T-helper 2 cell treated with Interferon-gamma antibody and Interleukin-4, amounts not matched to agents 5 μg/mL and 100 μg/mL, for 36 hours (primary cell): ENCODE results near the gene ABCC8.
A peak's percentile ranks its signal among the peaks of the same experiment; 100 is the strongest.

Source experiments
- DNase-seq: peaks from one replicate; pipeline ENCODE4 v3.0.0; 2021; ENCODE audit warnings: low spot score
- H3K27ac Mint-ChIP-seq: one replicate; pipeline ENCODE4 v1.8.0; 2021; ENCODE audit warnings: mild to moderate bottlenecking, mixed read lengths
- H3K27me3 Mint-ChIP-seq: one replicate; pipeline ENCODE4 v1.8.0; 2021; ENCODE audit warnings: low read depth, mixed read lengths
- H3K36me3 Mint-ChIP-seq: one replicate; pipeline ENCODE4 v1.8.0; 2021; ENCODE audit warnings: low read depth, mixed read lengths
- H3K4me1 Mint-ChIP-seq: one replicate; pipeline ENCODE4 v1.8.0; 2021; ENCODE audit warnings: low read depth, mixed read lengths
- H3K4me3 Mint-ChIP-seq: one replicate; pipeline ENCODE4 v1.8.0; 2022; ENCODE audit warnings: mild to moderate bottlenecking, moderate library complexity, mixed read lengths
- H3K9me3 Mint-ChIP-seq: one replicate; pipeline ENCODE4 v1.8.0; 2021; ENCODE audit warnings: mixed read lengths

Gene ABCC8

DNA sequence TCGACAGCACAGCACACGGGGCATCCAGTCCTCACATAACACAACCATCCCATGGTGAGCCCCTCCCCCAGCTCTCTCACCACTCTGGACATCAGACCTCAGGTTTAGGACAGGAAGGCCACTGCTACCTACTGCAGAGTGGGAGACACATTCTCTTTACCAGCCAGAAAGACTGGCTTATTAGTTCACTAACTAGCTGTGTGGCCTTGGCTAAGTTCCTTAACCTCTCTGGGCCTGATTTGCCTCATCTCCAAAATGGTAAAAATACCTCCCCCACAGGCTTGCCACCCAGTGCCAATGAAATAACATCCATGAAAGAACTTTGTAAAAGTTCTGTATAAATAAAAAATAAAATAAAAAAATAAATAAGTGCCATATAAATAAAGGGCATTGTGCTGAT lies 35.5 kb upstream of the ABCC8 start:
- Mint-ChIP-seq H3K36me3 (no peaks in the 10 kb centered on the region), H3K9me3 (no peaks in the 10 kb centered on the region), H3K4me1 (no peaks in the 10 kb centered on the region), H3K27me3 (peaks cover 20% of the 10 kb centered on the region), H3K27ac (no peak overlapping the region), H3K4me3 (no peak overlapping the region)
- no peak for DNase-seq

DNA sequence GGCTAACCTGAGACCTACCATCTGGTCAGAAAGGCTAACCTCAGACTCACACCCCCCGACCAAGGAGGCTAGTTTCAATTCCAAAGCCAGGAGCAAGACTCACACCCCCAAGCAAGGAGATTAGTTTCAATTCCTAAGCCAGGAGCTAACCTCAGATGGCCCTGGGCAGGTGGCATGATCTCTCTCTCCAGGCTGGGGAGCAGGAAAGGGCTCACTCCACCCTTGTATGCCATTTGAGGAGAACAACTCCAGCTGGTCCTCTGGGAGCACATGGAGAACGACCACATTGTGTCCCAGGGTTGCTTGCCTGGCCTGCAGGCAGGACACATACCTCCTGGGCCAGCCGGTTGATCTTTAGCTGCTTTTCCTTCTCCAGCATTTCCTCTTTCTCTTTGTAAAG lies 34.9 kb upstream of the ABCC8 start:
- Mint-ChIP-seq H3K9me3 (no peaks in the 10 kb centered on the region), H3K27me3 (peaks cover 20% of the 10 kb centered on the region), H3K4me1 (no peaks in the 10 kb centered on the region), H3K36me3 (no peaks in the 10 kb centered on the region), H3K27ac (no peak overlapping the region), H3K4me3 (no peak overlapping the region)
- no peak for DNase-seq

DNA sequence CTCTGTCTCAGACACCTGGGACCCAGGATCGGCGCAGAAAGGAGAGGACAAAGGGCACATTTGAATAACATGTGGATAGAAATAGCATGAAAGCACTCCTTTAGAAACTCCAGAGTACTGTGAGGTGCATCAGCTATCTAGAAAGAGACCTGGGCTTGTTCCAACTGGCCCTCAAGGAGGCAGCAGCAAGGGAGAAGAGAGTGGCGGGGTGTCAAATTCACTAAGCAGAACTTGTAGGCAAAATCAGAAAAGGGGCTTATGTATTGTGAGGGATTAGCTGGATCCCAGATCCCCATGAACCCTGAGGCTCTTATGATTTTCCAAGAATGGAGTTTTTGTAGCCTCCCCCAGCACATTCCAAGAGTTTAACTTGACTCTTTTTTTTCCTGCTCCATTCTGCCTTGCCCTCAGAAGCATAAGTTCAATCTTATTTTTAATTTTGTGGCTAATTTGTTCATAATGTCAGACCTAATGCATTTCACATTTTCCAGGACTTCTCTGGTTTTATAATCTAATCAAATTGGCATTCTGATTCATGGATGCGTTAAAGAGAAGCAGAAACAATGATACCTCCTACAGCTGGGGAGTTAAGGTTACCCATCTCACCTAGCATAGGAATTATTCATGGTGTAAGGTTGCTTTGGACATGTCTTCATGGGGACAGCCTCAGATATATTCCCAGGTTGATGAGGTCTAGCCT lies 34.0 kb upstream of the ABCC8 start:
- Mint-ChIP-seq H3K4me3 (no peak overlapping the region), H3K4me1 (no peaks in the 10 kb centered on the region), H3K36me3 (no peaks in the 10 kb centered on the region), H3K27ac (no peak overlapping the region), H3K9me3 (no peaks in the 10 kb centered on the region), H3K27me3 (peaks cover 19% of the 10 kb centered on the region)
- DNase-seq = no peak

DNA sequence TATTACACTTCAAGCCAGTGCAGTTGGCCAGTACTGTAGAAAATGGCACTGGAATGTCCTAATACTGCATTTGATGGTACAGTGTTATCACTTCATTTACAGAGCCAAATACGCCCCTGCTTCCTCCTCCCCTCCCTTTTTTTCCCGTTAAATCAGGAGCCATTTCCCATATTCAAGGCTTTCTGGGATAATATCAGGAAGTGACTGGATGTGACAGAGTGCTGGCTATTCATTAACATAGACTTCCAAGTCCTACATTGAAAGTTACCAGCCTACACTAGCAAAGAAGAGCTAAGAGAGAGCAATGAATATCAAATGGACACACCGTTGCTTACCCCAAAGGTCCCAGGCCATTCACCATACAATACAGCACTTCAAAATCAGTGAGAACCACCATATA lies 32.1 kb upstream of the ABCC8 start:
- Mint-ChIP-seq H3K36me3 (no peaks in the 10 kb centered on the region), H3K9me3 (no peaks in the 10 kb centered on the region), H3K4me1 (no peaks in the 10 kb centered on the region), H3K27me3 (peaks cover 21% of the 10 kb centered on the region), H3K4me3 (no peak overlapping the region), H3K27ac (no peak overlapping the region)
- no peak for DNase-seq

DNA sequence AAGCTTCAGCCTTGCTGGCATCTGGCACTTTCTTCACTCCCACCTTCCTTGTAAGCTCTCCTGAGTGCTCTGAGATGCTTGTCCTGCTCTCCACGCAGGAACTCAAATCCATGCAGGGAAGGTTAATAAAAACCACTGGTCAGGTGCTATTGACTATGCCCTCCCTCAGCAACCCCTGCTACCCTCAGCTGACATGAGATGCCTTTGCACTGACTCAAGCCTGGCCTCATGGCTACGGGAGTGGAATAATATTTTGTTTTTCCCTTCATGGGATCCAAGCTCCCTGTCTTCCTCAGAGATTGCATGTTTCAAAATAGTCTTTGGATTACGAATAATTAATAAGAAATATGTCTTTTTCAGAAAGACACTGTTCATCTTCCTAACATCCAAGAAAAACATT lies 31.7 kb upstream of the ABCC8 start:
- H3K27ac Mint-ChIP-seq = no peak overlapping the region

DNA sequence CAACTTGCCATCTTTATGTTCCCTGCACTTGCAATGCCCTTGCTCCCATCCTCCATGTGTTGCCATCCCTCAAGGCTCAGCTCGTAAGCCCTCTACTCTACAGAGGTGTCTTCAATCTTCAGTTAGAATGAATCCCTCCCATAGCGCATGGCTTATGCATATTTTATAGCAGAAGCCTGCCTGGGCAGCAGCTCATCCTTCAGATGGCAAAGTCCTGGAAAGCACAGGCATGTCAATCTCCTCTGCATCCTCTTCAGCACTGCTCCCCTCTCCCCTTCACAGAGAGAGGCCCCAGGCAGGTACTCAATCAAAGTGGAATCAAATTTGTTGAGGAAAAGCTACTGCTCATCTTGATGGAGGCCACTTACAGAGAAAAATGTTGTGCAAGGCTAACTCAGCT lies 31.1 kb upstream of the ABCC8 start:
- no peak for DNase-seq
- Mint-ChIP-seq H3K9me3 (no peaks in the 10 kb centered on the region), H3K4me1 (no peaks in the 10 kb centered on the region), H3K36me3 (no peaks in the 10 kb centered on the region), H3K4me3 (no peak overlapping the region), H3K27ac (no peak overlapping the region), H3K27me3 (peaks cover 15% of the 10 kb centered on the region)

More for the DNA sequence above, 31.7 kb upstream of the ABCC8 start:
- no peak overlapping the region for H3K4me3 Mint-ChIP-seq
- peaks cover 18% of the 10 kb centered on the region for H3K27me3 Mint-ChIP-seq
- DNase-seq = no peak
- no peaks in the 10 kb centered on the region for H3K36me3 Mint-ChIP-seq
- no peaks in the 10 kb centered on the region for H3K4me1 Mint-ChIP-seq
- no peaks in the 10 kb centered on the region for H3K9me3 Mint-ChIP-seq

DNA sequence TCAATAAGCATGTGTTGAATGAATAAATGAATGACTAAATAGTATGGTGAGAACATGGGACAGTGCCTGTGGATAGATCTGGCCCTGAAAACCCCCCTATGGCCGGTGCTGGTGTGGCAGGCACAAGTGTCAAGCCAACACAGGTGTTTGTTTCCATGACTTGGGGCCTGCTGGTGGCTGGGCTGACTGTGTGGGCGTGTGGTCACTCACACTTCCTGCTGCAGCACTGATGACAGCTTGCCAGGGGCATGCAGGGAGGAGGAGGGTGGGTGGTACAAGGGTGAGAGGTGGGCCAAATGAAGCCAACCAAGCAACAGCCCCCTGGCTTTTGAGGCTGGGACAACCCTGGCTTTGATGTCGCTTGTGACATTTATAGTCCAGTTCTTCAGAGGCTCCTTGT lies 30.3 kb upstream of the ABCC8 start:
- H3K4me1 Mint-ChIP-seq = no peaks in the 10 kb centered on the region
- H3K27me3 Mint-ChIP-seq = peaks cover 10% of the 10 kb centered on the region
- H3K4me3 Mint-ChIP-seq = no peak overlapping the region
- H3K36me3 Mint-ChIP-seq = no peaks in the 10 kb centered on the region
- no peak overlapping the region for H3K27ac Mint-ChIP-seq
- DNase-seq = no peak
- no peaks in the 10 kb centered on the region for H3K9me3 Mint-ChIP-seq

DNA sequence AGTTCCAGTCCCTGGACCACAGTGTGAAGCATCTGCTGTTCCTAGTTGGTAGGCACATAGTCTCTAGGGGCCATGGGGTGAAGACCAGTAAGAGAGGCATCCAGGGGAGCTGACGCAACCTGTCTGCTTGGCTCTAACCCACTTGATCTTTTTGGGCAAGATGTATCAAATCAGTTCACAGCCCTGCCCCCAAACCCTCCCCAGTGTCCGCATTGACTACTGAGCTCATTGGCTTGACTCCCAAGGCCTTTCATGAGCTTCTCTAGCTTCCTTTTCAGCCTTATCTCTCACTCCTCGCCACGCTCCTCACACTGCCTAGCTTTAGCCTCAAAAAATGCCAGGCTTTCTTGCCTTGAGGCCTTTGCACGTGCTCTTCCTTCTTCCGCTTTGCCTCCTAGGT lies 29.7 kb upstream of the ABCC8 start:
- no peak for DNase-seq
- no peaks in the 10 kb centered on the region for H3K9me3 Mint-ChIP-seq
- no peak overlapping the region for H3K4me3 Mint-ChIP-seq
- H3K27ac Mint-ChIP-seq = no peak overlapping the region
- no peaks in the 10 kb centered on the region for H3K36me3 Mint-ChIP-seq
- H3K4me1 Mint-ChIP-seq = no peaks in the 10 kb centered on the region
- peaks cover 10% of the 10 kb centered on the region for H3K27me3 Mint-ChIP-seq

DNA sequence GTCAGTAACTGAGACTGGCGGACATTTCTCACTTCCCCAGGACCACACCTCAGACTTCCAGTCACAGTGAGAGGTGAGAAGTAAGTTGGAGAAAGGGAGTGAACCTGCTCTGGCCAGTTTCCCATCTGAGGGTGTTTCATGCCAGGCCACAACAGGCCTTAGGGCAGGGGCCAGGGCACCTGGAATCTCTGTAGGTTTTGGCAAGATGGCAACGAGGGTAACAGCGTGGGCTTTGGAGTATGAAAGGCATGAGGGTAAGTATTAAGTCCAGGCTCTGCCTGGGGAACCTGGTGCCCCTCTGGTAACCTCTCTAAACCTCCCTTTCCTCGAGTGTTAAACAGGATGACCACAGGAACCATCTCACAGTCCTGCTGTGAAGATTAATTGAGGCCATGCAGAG lies 28.5 kb upstream of the ABCC8 start:
- Mint-ChIP-seq H3K27me3 (peaks cover 7% of the 10 kb centered on the region), H3K4me1 (no peaks in the 10 kb centered on the region), H3K27ac (no peak overlapping the region), H3K4me3 (no peak overlapping the region), H3K36me3 (no peaks in the 10 kb centered on the region), H3K9me3 (no peaks in the 10 kb centered on the region)
- DNase-seq = no peak

DNA sequence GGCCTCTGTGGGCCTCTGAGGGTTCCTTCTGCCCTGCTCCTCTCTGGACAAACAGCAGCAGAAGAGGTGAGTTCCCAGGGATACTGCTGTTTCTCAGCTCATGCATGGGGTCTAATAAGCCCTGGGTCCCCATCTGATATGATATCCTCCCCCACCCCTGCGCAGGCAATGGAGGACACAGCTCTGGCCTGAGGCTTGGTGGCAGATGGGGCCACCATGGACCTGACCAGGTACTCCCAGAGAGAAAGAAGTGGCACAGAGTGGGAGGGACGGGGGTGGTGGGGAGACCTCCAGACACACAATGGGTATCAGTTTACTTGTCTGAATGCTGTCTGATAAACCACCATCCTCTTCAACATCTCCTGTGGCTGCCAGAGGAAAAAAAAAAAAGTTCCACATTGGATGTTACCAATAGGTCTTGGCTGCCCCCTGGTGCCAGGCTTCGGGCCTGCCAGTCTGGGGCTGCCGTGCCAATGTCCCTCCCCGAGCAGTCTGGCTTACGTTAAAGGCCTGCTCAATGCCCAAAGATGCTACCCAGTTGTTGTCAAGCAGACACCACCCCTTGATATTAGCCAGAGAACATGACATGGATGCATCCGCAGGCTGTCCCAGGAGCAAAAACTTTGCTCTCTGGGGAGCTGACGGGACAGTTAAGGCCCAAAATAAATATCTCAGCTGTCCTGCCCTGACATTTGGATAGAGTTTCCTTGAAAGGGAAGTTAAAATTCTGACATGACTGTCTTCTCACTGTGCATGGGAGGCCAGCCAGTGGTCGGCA lies 27.9 kb upstream of the ABCC8 start:
- Mint-ChIP-seq H3K4me3 (no peak overlapping the region), H3K27ac (no peak overlapping the region), H3K9me3 (no peaks in the 10 kb centered on the region), H3K4me1 (no peaks in the 10 kb centered on the region), H3K27me3 (peaks cover 7% of the 10 kb centered on the region), H3K36me3 (no peaks in the 10 kb centered on the region)
- DNase-seq = peak; percentile 65

DNA sequence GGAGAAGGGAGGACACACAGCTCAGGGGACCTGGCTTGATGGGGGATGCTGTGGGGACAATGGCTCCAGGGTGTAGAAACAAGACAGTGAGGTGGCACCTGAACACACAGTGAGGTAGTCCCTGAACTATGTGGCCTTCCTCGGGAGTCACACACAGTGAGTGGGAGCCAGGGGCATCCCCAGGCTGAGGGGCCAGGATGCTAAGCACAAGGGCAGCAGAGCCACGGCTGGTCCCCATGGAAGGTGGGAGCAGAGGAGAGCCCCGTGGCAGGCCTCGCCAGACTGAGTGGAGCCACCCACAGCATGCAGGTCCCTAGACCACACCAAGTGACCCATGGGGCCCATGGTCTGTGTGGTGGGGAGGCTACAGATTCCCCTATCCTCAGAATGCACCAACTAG lies 26.0 kb upstream of the ABCC8 start:
- H3K4me3 Mint-ChIP-seq = no peak overlapping the region
- peaks cover 7% of the 10 kb centered on the region for H3K27me3 Mint-ChIP-seq
- no peak for DNase-seq
- H3K27ac Mint-ChIP-seq = no peak overlapping the region
- no peaks in the 10 kb centered on the region for H3K36me3 Mint-ChIP-seq
- no peaks in the 10 kb centered on the region for H3K9me3 Mint-ChIP-seq
- no peaks in the 10 kb centered on the region for H3K4me1 Mint-ChIP-seq

DNA sequence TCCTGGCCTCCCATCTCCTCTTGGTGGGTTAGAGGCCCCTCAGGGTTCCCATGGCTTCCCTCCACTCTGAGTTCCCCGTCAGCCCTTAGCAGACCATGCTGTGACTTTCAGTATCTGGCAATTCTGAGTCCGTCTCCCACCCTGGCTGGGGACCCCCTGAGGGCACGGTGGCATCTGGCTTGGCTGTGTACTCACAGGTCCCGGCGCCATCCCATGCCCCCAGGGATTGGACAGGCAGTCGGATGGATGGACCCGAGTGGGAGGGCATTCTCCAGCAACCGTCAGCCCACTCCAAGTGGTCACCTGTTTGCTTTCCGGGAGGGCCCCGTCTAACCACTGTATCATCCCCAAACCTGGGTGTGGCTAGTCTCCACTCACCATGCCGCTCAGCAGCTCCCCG lies 24.0 kb upstream of the ABCC8 start:
- Mint-ChIP-seq H3K36me3 (no peaks in the 10 kb centered on the region), H3K4me1 (no peaks in the 10 kb centered on the region)

DNA sequence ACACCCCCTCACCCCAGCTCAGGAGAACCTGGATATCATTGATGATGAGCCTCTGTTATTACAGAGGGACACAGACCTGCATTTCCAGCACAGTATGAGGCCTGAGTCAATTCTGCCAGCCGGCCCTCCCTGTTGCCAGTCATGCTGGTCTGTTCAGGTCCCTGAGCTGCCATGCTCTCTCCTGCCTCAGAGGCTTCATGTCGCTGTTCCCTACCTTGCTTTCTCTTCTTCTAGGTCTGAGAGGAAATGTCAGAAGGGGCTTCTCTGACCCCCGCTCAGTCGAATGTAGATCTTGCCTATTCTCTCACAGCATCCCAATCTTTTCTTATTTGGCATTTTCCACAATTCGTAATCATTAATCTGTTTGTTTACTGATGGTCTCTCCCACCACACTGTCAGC lies 21.8 kb upstream of the ABCC8 start:
- Mint-ChIP-seq H3K27ac (no peak overlapping the region), H3K4me1 (no peaks in the 10 kb centered on the region), H3K27me3 (peaks cover 6% of the 10 kb centered on the region), H3K36me3 (no peaks in the 10 kb centered on the region), H3K9me3 (no peaks in the 10 kb centered on the region), H3K4me3 (no peak overlapping the region)
- DNase-seq = no peak

More for the DNA sequence above, 24.0 kb upstream of the ABCC8 start:
- H3K4me3 Mint-ChIP-seq = no peak overlapping the region
- no peak for DNase-seq
- H3K27me3 Mint-ChIP-seq = peaks cover 5% of the 10 kb centered on the region
- H3K9me3 Mint-ChIP-seq = no peaks in the 10 kb centered on the region
- no peak overlapping the region for H3K27ac Mint-ChIP-seq

DNA sequence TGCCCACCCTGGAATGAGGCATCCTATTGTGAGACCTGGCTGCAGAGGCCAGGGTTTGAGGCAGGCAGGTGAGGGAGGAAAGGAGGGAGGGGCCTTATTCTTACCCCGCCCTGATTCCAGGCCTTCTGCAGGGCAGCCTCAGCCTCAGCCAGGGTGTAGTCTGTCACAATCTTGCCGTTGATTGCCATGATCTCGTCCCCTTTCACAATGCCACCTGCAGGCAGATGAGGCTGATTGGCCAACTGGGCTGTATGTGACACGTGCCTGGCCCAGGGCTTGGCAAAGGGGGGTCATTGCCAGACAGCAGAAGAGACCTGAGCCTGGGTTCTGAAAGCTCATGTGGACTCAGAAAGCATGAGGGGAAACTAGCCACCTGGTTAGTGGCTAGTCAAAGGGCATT lies 21.4 kb upstream of the ABCC8 start:
- Mint-ChIP-seq H3K4me1 (no peaks in the 10 kb centered on the region), H3K4me3 (no peak overlapping the region), H3K27ac (no peak overlapping the region), H3K9me3 (no peaks in the 10 kb centered on the region), H3K27me3 (peaks cover 6% of the 10 kb centered on the region), H3K36me3 (no peaks in the 10 kb centered on the region)
- no peak for DNase-seq

DNA sequence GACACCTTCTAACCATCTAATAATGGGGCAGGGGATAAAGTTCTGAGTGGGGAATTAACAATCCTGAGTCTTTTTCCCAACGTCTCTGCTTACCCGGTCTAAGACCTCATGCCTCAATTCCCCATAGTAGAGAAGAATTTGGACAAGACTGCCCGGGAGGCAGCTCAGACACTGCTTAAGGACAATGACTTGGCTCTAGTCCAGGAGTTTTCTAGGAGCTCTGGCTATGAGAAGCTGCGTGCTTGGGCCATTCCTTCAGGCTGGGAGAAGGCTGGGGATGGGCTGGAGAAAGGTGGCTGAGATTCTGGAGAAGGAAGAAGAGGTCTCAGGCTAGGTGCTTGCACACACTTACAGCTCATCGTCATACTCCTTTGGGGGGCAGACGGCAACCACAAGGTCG lies 19.8 kb upstream of the ABCC8 start:
- DNase-seq = no peak
- H3K9me3 Mint-ChIP-seq = no peaks in the 10 kb centered on the region
- H3K27me3 Mint-ChIP-seq = peaks cover 6% of the 10 kb centered on the region
- H3K4me1 Mint-ChIP-seq = no peaks in the 10 kb centered on the region
- H3K27ac Mint-ChIP-seq = no peak overlapping the region
- H3K4me3 Mint-ChIP-seq = no peak overlapping the region
- H3K36me3 Mint-ChIP-seq = no peaks in the 10 kb centered on the region
